ENCODE results near the gene GLT1D1. TPM values are rescaled to one million over a fixed set of nuclear protein-coding genes. Genes with fewer than 3 reads are reported as not detected.

GLT1D1 gene
- total RNA-seq, 4 donors from 2014 or later, result 0.57 to 2.9 (median 1.4) TPM

DNA sequence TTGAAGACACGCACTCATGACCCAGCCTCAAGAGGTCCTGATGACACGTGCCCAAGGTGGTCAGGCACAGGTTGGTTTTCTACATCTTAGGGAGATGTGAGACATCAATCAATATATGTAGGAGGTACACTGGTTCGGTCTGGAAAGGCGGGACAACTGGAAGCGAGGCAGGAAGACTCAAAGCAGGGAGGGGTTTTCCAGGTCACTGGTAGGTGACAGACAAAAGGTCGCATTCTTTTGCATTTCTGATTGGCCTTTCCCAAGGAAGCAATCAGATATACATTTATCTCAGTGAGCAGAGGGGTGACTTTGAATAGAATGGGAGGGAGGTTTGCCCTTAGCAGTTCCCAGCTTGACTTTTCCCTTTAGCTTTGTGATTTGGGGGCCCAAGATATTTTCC lies 38.6 kb downstream of the GLT1D1 start:
- Histone ChIP-seq H3K36me3 (no peaks in the 10 kb centered on the region), H3K4me3 (no peak overlapping the region), H3K27ac (no peak overlapping the region), H3K9me3 (no peaks in the 10 kb centered on the region), H3K4me1 (no peaks in the 10 kb centered on the region), H3K27me3 (no peaks in the 10 kb centered on the region)
- no peak for TF ChIP-seq CTCF (IDR thresholded peaks at IDR 0.05)
- no peak for TF ChIP-seq POLR2A (IDR thresholded peaks at IDR 0.05)
- no peak for TF ChIP-seq EP300 (IDR thresholded peaks at IDR 0.05)
- no peak for TF ChIP-seq POLR2AphosphoS5 (IDR thresholded peaks at IDR 0.05)
- WGBS, result 85% methylated on average over 6 of the region's 6 CpGs
- no peak for DNase-seq (ENCODE audit: low spot score in 2 of 2)

GRCh38 chr12:128903236-128903635 lies 50.0 kb downstream of the GLT1D1 start:
- Histone ChIP-seq H3K4me3 (no peak overlapping the region), H3K4me1 (no peaks in the 10 kb centered on the region), H3K36me3 (no peaks in the 10 kb centered on the region), H3K27me3 (no peaks in the 10 kb centered on the region), H3K27ac (no peak overlapping the region), H3K9me3 (no peaks in the 10 kb centered on the region)
- no peak for DNase-seq (ENCODE audit: low spot score in 2 of 2)
- 71% methylated on average over 7 of the region's 7 CpGs for WGBS
- TF ChIP-seq CTCF (IDR thresholded peaks at IDR 0.05) (no peak), POLR2A (IDR thresholded peaks at IDR 0.05) (no peak), EP300 (IDR thresholded peaks at IDR 0.05) (no peak), POLR2AphosphoS5 (IDR thresholded peaks at IDR 0.05) (no peak)

GRCh38 chr12:128905003-128905544 lies 51.8 kb downstream of the GLT1D1 start:
- Histone ChIP-seq H3K9me3 (no peaks in the 10 kb centered on the region), H3K27me3 (no peaks in the 10 kb centered on the region), H3K36me3 (no peaks in the 10 kb centered on the region), H3K27ac (no peak overlapping the region), H3K4me1 (no peaks in the 10 kb centered on the region), H3K4me3 (no peak overlapping the region)
- no peak for DNase-seq (ENCODE audit: low spot score in 2 of 2)
- WGBS, result 83% methylated on average over 13 of the region's 13 CpGs
- TF ChIP-seq CTCF (IDR thresholded peaks at IDR 0.05) (no peak), POLR2AphosphoS5 (IDR thresholded peaks at IDR 0.05) (no peak)

DNA sequence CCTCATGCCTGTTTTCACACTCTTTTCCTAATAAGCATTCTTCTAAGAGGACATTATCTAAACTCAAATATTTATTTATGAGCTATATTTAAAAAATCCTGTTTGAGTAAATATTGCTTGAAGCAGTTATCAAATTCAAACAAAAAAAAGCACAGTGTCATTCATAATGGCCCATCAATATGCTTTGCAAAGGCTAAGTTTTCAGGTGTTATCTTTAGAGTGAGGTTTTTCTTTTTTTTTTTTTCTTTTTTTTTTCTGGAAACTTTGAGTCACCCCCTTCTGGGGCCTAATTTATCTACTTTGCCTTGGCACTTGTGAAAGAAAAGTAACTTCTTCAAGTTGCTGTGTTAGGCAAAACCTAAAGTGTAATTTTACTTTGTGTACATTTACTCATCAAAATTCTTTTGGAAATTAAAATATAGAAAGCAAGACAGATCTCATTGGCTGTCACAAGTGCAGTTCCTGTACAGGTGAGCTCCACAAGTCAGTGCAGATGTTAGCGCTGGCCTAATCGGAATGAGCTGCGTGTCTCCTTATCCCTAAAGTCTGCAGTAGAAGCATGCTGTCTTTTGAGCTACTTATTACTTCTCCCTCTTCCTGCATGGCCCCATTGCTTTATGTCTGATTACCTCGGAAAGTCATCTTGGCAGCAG lies 53.3 kb downstream of the GLT1D1 start:
- Histone ChIP-seq H3K9me3 (no peaks in the 10 kb centered on the region), H3K4me1 (no peaks in the 10 kb centered on the region), H3K27ac (no peak overlapping the region), H3K27me3 (no peaks in the 10 kb centered on the region), H3K36me3 (no peaks in the 10 kb centered on the region), H3K4me3 (no peak overlapping the region)
- TF ChIP-seq CTCF (IDR thresholded peaks at IDR 0.05) (no peak), POLR2AphosphoS5 (IDR thresholded peaks at IDR 0.05) (no peak), POLR2A (IDR thresholded peaks at IDR 0.05) (no peak), EP300 (IDR thresholded peaks at IDR 0.05) (no peak)
- 51% methylated on average over 4 of the region's 4 CpGs for WGBS
- DNase-seq (ENCODE audit: low spot score in 2 of 2), result no peak

DNA sequence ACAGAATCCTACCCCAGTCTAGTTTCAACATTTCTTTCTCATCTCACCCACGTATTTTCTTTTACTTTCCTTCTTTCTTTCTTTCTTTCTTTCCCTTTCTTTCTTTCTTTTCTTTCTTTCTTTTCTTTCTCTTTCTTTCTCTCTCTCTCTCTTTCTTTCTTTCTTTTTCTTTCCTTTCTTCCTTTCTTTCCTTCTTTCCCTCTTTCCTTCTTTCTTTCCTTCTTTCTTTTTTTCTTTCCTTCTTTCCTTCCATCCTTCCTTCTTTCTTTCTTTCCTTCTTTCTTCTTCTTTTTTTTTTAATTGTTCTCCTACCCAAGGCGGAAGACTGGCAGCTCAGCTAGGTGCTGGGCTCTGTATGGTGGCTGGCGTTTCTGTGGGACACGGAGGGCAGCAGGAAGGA lies 55.0 kb downstream of the GLT1D1 start:
- H3K36me3 ChIP-seq, result no peaks in the 10 kb centered on the region
- no peaks in the 10 kb centered on the region for H3K27me3 ChIP-seq
- H3K27ac ChIP-seq, result no peak overlapping the region
- TF ChIP-seq EP300 (IDR thresholded peaks at IDR 0.05) (no peak), CTCF (IDR thresholded peaks at IDR 0.05) (no peak), POLR2AphosphoS5 (IDR thresholded peaks at IDR 0.05) (no peak), POLR2A (IDR thresholded peaks at IDR 0.05) (no peak)
- WGBS, result 90% methylated on average over 4 of the region's 4 CpGs
- H3K9me3 ChIP-seq, result no peaks in the 10 kb centered on the region
- peaks cover 7% of the 10 kb centered on the region for H3K4me1 ChIP-seq
- no peak for DNase-seq (ENCODE audit: low spot score in 2 of 2)
- no peak overlapping the region for H3K4me3 ChIP-seq
